CD1c-positive myeloid dendritic cell (primary cell): Measurements from ENCODE around the gene POLA1.

Source experiments
- DNase-seq: peaks from one replicate; pipeline ENCODE4 v3.0.0-alpha.2; 2016; ENCODE audit errors: extremely low spot score

Gene POLA1

DNA sequence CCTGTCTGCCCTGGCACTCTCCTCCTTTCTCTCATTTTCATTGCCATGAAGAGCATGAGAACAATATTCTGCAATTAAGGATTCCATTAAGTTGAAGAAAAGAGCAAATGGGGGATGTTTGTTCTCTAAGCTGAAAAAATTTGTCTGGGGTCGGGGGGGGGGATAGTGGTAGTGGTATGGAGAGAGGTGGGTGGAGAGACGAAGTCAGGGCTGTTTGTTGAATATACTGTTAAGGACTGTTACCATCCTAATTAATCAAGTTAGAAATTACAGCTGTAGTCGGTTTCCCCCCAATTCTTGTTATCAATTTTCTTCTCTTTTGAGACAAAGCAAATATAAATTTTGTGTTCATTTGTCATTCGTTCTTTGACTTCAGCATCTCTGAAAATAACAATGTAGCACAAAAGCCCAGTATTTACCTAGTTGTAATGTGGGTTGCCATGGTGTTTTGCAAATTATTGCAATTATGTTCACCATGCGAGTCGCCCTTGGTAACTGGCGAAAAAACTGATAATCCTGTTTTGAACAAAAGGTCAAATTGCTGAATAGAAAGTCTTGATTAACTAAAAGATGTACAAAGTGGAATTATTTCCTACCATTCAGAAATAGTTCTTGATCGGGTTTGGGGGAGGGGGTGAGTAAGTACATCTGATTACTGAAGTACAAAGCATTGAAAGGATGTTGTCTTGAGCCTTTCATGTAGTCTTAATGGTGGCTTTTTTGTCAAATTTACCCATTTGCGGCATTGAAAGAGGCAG is 183.0 kb downstream of the POLA1 start:
- no peak for DNase-seq

DNA sequence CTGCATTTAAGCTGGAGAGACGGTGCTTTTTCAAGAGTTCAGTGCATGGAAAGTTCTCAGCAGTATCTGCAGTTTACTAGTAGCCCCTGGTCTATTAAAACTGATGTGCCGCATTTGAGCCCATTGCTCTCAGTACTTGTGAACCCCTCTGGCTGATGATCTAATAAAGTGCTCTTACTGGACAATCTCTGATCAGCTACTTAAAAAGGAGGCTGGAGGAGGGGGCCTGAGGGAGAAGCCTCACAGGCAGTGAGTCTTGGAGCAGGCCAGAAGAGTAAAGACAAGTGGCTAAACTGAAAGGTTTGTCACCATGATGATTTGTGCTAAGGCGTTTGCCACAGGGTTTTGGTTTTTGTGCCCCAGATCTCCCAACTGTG is 183.6 kb downstream of the POLA1 start:
- no peak for DNase-seq

DNA sequence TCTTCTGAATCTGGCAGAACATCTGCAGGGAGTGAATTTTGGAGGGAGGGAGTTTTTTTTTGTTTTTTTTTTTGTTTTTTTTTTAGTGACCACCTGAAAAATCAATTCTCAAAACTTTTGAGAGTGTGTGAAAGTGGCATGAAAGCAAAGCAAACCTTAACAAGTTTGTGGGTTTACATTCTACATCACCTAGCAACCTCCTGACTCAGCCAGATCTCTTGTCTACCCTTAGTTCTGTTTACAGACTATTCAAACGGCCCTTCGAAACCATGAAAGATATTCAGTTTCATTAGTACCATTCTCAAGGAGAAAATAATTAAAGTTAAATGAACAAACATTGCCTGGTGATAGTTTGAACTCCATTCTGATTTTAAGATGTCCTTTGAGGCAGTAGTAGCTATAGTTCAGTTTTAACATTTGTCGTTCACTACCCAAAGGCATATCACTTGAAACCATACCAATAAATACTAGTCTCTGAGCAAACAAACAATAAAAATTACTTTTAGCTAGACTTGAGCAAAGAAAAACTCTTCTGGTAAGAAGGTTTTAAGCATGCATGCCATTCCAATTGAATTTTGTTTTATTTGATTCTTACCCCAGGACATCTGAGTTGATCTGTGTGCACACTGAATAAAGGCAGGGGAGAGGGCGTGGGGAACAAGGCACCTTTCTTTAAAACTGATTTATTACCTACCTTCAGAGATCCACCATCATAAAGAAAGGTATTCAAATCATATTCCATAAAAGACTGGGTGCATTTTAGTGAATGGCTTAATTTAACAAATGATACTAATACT is 184.3 kb downstream of the POLA1 start:
- DNase-seq: no peak

DNA sequence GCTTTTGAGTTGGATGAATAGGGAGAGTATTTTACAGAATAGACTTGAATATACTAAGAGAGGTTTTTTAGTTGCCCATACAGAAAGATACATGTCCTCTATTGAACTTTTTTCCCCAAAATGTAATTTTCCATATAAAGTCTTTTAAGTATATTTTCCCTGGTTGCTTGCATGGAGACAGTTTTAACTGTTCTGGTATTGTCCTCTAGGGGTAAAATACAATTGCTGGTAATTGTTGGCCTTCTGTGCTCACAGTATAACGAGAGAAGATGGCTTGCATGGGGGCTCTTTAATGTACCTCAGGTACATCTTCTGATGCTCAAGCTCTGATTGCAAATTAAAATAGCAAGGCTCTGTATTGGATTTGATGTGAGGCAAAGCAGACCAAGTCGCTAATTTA is 186.0 kb downstream of the POLA1 start:
- no peak for DNase-seq

DNA sequence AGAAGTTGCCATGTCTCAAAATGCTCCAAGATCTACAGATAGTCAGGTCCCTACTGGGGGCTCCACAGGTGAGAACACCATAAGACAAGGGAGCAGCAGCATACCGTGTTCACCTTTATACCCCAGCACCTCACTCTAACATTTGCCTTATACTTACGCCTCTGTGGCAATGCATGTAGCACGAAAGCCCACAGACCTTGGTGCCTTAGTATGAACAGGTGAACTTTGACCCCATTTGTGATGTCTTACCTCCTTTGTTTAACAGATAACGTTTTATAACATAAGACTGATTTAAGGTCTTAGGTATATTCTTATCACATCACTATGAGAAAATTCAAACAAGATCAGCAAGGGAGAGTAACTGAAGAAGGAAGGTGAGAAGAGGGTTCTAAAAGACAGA is 193.2 kb downstream of the POLA1 start:
- DNase-seq: no peak

DNA sequence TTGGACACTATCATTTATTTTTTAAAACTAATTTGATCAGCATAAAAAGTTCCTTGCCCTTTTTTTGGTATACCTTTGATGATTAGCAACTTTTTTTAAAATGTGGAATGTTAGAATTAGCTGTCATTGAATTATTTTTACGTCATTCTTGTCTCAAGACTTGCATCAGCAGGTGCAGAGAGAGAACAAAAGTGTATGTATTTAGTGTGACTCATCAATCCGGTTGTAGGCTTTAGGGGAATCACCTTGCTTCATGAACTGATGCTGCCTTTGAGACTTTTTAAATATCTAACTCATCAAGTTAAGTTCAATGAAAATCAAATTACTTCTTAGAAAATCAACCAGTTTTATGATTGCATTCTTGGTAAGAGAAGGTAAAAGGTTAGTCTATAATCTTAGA is 197.0 kb downstream of the POLA1 start:
- no peak for DNase-seq

DNA sequence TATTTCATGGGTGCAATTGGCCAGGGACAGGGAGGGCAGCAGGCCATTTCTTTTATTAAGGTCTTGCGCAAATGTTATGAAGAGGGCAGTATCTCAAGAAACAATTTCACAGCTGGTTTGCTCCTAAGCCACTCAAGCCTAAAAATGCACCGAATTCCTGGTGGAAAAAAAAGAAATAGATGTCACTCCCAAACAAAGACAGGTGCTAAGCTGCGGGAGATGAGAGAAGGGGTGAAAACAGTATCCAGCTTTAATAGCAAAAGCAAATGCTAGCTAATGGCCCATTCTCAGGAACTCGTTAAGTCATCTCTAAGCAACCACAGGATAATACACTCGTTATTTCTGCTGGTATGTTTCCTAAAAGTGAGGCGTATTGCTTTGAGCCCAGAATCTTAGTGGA is 205.7 kb downstream of the POLA1 start:
- no peak for DNase-seq

DNA sequence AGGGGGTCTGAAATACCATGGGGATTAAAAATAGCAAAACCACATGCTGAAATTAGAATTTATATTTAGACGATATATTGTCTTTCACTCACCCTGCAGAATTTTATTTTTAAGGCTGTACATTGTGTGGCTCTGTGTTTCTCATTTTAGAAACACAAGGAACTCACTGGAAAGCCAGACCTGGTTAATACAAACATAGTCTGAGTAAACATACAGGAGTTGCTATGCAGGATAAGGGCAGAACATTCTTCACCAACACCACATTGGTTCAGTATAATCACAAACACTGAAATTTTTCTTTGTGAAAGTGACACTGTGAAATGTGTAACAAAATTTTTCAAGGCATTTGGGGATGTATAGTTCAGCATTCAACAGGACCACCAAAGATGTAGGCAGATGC is 206.5 kb downstream of the POLA1 start:
- no peak for DNase-seq

DNA sequence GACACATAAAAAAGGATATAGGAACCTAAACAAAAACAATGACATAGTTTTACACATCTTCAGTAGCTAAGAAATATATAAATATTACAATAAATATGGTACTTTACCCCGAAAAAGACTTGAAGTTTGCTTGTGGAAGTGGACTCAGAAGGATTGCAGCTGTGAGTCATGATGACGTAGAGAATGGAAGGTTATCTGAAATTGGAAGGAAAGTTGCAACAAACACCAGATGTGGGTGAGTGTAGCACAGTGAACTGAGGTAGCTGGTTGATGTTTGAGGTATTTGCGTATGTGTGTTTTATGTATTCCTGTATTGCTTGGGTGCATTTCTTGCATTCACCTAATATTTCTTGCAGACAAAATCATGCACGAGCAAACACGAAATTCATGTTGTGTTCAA is 209.1 kb downstream of the POLA1 start:
- DNase-seq: no peak

DNA sequence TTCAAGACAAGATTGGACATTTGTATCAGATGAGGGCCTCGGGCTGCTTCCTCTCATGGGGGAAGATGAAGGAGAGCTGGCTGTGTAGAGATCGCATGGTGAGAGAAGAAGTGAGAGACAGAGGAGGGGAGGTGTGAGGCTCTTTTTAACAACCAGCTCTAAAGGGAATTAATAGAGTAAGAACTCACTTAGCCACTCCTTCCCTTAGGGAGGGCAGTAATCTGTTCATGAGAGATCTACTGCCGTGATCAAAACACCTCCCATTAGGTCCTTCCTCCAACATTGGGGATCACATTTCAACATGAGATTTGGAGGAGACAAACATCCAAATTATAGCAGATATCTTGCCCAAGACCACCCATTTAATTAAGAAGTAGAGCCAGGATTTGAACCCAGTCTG is 225.0 kb downstream of the POLA1 start:
- no peak for DNase-seq

DNA sequence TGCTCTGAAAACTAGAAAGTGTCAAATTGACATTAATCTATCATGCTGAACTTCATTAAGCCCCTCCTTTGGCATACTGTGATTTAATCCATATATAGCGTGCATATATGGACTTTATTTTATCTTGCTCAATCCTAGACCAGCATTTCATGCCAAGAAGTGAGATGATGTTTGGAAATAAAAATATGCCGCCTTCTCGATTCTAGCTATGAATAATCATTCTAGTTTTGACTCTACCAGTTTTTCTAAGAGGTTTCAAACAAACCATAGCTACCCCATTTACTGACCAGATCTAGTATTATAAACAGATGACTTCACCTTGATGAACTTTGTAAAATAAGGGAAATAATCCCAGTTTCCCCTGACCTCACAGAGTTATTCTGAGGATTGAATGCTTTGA is 227.1 kb downstream of the POLA1 start:
- no peak for DNase-seq

DNA sequence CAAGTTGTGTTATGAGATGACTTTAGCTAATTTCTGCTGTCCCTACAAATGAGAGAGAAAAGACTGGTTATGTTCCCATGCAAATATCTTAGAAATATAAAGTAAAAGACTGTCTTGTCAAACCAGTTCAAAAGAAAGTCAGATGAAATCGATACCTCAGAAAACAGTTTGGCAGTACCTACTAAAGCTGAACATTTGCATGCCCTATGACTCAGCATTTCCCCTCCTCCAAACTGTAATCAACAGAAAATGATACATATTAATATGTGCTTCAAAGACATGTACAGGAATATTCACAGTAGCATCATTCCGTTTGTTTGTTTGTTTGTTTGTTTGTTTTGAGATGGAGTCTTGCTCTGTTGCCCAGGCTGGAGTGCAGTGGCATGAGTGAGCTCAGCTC is 231.7 kb downstream of the POLA1 start:
- DNase-seq: no peak

DNA sequence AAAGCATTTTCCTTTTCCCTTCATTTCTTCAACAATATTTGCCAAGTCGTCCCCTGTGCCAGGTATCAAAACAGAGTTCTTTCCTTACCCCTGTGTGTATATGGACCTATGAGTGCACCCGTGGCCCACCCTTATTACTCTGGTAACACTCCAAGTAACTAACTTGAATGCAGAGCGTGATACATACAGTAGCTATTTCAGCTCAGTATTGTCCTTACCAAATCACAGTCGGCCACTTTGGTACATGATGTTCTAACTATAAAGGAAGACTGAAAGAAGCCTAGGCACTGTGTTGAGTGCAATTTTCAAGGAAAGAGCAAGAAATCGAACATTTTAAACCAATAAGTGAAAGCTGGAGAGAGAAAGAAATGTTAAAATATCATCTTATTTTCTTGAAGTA is 233.7 kb downstream of the POLA1 start:
- no peak for DNase-seq

DNA sequence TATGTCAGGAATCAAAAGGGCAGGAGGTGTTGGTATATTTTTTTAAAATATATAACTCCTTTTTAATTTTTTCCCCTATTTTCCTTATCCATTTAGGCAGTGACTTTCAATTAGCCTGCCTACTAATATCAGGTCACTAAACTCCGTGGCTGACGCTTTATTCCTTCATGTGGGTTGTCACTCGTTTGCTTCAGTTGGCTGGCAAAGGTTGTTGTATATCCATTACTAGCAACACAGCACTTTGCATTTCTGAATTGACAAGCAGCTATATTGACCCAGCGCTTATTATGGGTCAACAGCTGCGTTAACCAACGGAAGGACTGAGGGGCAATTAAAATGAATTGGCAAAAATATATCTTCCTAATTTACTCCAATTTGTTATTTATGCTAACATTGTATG is 234.4 kb downstream of the POLA1 start:
- no peak for DNase-seq

DNA sequence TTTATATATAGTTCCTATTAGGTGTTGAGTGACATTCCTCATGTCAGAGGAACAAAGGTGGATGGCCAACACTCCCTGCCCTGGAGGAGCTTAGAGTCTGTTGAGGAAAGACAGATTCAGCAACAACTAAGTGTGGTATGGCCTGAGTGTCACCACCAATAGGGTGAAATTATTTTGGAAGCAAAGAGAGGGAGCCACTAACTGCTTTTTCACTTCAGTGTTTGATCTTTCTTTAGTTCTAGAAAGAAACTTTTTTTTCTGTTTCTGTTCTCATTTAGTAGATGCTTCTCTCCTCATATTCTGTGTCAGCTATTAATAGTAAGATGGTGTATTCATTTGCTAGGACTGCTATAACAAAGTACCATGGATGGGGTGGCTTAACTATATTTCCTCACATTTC is 240.6 kb downstream of the POLA1 start:
- no peak for DNase-seq

DNA sequence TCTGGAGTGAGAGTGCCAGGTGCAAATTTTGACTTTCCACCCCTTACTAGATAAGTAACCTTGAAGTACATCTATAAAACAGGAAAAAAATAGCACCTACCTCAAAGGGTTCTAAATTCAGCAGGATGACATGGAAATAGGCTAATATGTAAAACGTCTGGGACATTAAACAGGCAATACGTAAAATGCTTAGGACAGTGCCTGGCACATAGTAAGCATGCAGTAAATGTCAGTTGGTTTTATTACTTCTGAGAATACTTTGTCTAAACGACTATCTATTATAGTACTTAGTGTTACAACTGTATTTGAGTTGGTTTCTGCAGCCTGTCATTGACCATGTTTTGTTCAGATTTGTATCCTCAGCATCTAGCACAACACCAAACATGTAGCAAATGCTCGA is 251.3 kb downstream of the POLA1 start:
- DNase-seq: no peak

DNA sequence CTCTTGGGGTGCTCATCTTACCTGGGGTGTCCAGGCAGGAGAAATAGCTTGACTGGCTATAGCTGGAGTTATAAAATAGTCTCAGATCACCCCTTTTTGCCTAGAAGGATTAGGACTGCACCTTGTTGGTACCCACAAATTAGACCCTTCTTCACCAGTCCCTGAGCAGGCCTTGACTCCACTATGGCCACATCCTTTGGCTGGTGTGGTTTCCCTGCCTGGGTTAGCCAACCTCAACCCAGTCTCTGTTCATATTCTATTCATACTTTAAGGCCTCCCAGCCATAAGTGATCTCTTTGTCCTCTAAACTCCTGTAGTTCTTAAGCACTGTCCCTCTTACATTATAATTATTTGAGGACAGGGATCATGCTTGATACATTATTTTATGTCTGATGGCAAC is 252.7 kb downstream of the POLA1 start:
- no peak for DNase-seq

DNA sequence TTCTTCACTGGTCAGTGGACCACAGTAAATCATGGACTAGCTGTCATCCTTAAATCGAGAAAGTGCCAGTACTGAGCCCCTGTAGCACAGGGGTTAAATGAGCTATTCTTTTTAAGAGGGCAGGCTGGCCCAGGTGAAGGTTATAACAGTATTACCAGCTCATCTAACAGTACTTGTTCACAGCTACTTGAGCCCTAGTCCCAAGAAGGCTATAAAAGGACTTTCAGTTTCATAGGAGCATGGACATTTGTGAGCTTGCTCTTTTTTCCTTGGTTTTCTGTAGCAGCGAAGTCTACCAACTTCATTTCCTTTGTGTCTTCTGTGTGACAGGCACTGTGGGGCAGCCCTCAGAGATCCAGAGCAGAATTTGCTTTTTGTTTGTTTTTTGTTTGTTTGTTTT is 261.0 kb downstream of the POLA1 start:
- DNase-seq: no peak

DNA sequence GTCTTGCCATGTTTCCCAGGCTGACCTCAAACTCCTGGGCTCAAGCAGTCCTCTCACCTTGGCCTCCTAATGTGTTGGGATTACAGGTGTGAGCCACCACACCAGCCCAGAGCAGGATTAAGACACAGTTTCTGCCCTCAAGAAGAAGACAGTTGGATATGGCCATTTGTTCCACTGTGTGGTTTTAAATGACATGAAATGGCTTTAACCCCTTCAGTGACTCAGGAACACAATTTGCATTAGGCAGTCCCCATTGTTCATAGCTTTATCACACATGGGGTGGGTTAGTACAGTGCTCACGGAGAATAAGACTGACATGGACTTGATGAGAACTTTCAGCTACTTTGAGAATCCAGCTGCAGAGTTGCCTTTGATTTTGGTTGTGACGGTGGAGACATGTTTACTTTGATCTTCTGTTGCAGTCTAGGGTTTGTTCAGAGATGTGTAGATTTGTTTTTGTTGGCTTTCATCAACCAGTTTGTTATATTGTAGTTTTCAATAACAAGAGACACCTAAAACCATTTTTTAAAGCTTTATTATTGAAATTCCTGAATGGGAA is 261.7 kb downstream of the POLA1 start:
- DNase-seq: no peak

DNA sequence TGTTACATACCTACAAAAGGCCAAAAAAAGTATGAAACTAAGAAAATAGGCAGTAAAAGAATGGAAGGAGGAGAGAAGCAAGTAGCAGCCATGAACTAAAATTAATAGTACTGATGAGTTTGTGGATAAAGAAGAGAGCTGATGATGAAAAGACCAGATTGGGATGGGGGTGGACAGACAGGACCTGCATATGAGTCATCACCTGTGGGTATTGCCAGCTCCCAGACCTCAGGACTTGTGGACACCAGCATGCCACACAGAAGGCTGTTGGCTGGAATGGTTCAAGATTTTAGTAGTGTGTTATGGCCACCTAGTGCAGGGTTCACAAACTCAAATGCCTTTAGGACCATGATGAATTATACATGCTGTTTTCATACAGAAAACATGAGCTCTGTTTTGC is 263.1 kb downstream of the POLA1 start:
- DNase-seq: no peak

DNA sequence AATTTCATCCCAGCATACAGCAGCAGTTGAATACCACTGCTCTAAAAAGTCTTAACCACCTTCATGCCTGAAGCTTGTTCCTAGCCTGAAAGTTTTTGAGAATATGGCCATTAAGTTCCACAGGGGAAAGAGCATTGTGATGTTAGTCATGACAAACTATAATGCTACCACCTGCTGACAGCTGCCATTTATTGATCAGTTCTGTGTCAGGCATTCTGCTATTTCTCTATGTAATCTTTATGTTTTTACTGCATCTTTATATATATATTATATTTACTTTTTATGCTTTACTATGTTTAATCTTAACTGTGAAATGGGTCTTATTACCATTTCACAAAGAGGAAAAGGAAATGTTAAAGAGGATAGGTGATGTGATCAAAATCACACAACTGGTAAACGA is 268.1 kb downstream of the POLA1 start:
- no peak for DNase-seq

DNA sequence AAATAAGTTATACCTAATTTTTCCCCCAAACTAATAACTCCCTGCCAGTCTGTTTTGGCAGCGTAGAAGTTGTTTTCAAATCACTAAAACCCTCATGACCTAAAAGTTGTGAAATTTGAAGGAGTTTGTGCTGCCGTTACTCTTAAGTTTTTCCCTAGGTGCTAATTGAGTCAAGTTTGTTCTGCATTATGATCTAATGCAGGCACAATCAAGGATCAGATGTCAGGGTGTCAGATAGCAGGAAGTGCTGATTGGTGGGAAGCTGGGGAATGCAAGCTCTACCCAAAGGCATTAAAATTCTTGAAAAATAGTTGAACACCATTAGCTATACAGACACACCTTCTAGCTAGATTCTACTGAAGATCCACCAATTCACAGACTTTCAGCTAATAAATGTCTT is 270.1 kb downstream of the POLA1 start:
- no peak for DNase-seq

DNA sequence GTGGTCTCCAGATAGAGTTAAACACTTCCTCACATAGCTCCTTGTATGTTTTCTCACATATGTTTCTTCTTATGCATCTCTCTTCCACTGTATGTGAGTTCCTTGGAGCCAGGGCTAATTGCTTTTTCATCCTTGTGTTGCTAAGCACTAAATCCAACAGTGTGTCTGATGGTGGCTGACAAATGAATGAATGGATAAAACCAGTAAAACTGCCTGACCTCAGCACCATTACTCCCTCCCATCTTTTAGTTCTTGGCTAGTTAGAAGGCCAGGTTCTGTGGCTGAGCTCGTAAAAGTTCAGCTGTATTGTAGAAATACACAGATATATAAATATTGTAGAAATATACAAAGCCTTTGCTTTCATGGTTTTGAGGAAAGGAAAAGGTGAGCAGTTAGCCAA is 271.7 kb downstream of the POLA1 start:
- no peak for DNase-seq
